Spleen (tissue), 11 donors: Measurements from ENCODE around the gene GNB3. TPM values are rescaled to one million over a fixed set of nuclear protein-coding genes. Genes with fewer than 3 reads are reported as not detected.
"Not testable (repeated sequence)": the region's sequence is repeated elsewhere in the genome, so short reads cannot be mapped to it uniquely, and the experiment has no call there.

ENCODE experiments used
- DNase-seq: peaks from one replicate; pipeline ENCODE4 v3.0.0-alpha.2; 2020
- H3K27ac ChIP-seq, 8 donors: fragments of 200-600 bp; sonication (generic) in 7 of 8; 1 replicate in 4 of 8; 2 replicates in 4 of 8; pipeline versions ENCODE4 v1.5.0 to v1.8.0; 2016 to 2021; ENCODE audit warnings: inconsistent platforms in 4 of 8, mild to moderate bottlenecking in 4 of 8, moderate library complexity in 1 of 8
- H3K27me3 ChIP-seq, 7 donors: fragments of 200-600 bp; sonication (generic) in 6 of 7; replicated peaks in 1 of 7; 1 replicate in 4 of 7; 2 replicates in 3 of 7; pipeline versions ENCODE4 v1.5.0 to v1.8.0; 2016 to 2021; ENCODE audit warnings: inconsistent platforms in 3 of 7, mild to moderate bottlenecking in 1 of 7
- H3K36me3 ChIP-seq, 6 donors: fragments of 200-600 bp; sonication (generic) in 5 of 6; 1 replicate in 4 of 6; 2 replicates in 2 of 6; pipeline versions ENCODE4 v1.5.0 to v1.8.0; 2016 to 2021; ENCODE audit warnings: inconsistent platforms in 2 of 6
- H3K4me1 ChIP-seq, 6 donors: fragments of 200-600 bp; sonication (generic) in 5 of 6; 1 replicate in 3 of 6; 2 replicates in 3 of 6; pipeline versions ENCODE4 v1.5.0 to v1.8.0; 2016 to 2021; ENCODE audit warnings: inconsistent platforms in 3 of 6
- H3K4me3 ChIP-seq, 8 donors: fragments of 200-600 bp; sonication (generic) in 7 of 8; 1 replicate in 4 of 8; 2 replicates in 4 of 8; pipeline versions ENCODE4 v1.5.0 to v1.8.0; 2016 to 2021; ENCODE audit warnings: inconsistent platforms in 4 of 8, mild to moderate bottlenecking in 4 of 8, moderate library complexity in 2 of 8
- H3K9me3 ChIP-seq, 8 donors: fragments of 200-600 bp; sonication (generic) in 7 of 8; 1 replicate in 4 of 8; 2 replicates in 4 of 8; pipeline versions ENCODE4 v1.5.0 to v1.8.0; 2016 to 2021; ENCODE audit warnings: inconsistent platforms in 4 of 8
- CTCF ChIP-seq, 11 experiments: fragments of 200-600 bp in 7 of 11; fragments of 450-650 bp in 4 of 11; sonication (generic) in 4 of 11; IDR thresholded peaks in 8 of 11; conservative IDR thresholded peaks in 3 of 11; 1 replicate in 7 of 11; 2 replicates in 4 of 11; pipeline versions ENCODE4 v1.4.0 to v1.8.0; 2016 to 2021; ENCODE audit warnings: antibody characterized with exemption in 11 of 11, inconsistent platforms in 4 of 11, mild to moderate bottlenecking in 1 of 11
- POLR2A ChIP-seq, 3 donors: fragments of 450-650 bp; IDR thresholded peaks; one replicate each; pipeline ENCODE4 v1.5.1; 2017; ENCODE audit warnings: antibody characterized with exemption in 3 of 3, mild to moderate bottlenecking in 1 of 3
- POLR2AphosphoS5 ChIP-seq, 3 donors: sonication (generic); formaldehyde crosslinking; IDR thresholded peaks; one replicate each; pipeline ENCODE4 v1.5.1; 2017; ENCODE audit warnings: antibody characterized with exemption in 3 of 3
- WGBS, 5 donors: extraction: QIAGEN DNeasy Blood & Tissue Kit in 3 of 5; methylation state at CpG; one replicate each; pipeline versions ENCODE4 v1.1.5 to v1.1.7; 2013 to 2018; 5-methylcytosine and 5-hydroxymethylcytosine counted together
- intact Hi-C: fragments of 100-400 bp; cut with DNase I; formaldehyde crosslinking; loops from one replicate; pipeline ENCODE4 v1.15.0; 2023; ENCODE audit warnings: low total_unique reads
- polyA plus RNA-seq, 3 donors: library from polyadenylated mRNA; stranded (reverse); fragments of 200-250 nt; gene quantifications; one replicate each; pipeline ENCODE4 v1.2.1, GENCODE V29; 2013
- total RNA-seq, 7 donors: library from RNA; depleted of rRNA in 3 of 7; stranded (reverse); fragments of >200 nt in 3 of 7; fragmentation: NEBNext Ultra II Directional in 4 of 7; extraction: Animal tissue kit (Norgen Biotek cat#: 25700) in 4 of 7; gene quantifications; one replicate each; pipeline versions ENCODE4 v1.1.0 to v1.2.1, GENCODE V29; 2016 to 2021
- donor health status: healthy with polysubstance abuse.
- donor health status: DM: no; HTN: no; CAD: no; lungs with moderate emphysema.
- donor health status: DM: no; HTN: no; CAD: no.
- donor health status: Bipolar disorder and iron deficiency.
- donor health status: healthy.
- donor health status: DM: no; HTN: no; CAD: no.
- donor health status: DM: yes; HTN: yes; CAD: no.

The GNB3 gene
- total and polyA plus RNA-seq, 10 donors, result 0.75 to 3.9 (median 1.3) TPM

- TF ChIP-seq CTCF (IDR thresholded peaks at IDR 0.05 in 8 of 11, conservative IDR thresholded peaks at IDR 0.05 in 3 of 11), result no peak
- no peak for TF ChIP-seq POLR2AphosphoS5 (IDR thresholded peaks at IDR 0.05)
- no peak for TF ChIP-seq POLR2A (IDR thresholded peaks at IDR 0.05)
- Histone ChIP-seq H3K4me3 (no peak overlapping the region), H3K27ac (no peak overlapping the region), H3K4me1 (peaks cover 0 to 5% (median 0%) of the 10 kb centered on the region in 6 donors), H3K9me3 (no peaks in the 10 kb centered on the region), H3K36me3 (peaks cover 0 to 39% (median 14%) of the 10 kb centered on the region in 6 donors), H3K27me3 (no peaks in the 10 kb centered on the region)
- DNase-seq, result no peak
- WGBS, 5 donors, result 81 to 91% (median 86%) methylated on average over 22 of the region's 22 CpGs
- intact Hi-C loops, result no loop called here
These were observed 43.8 kb downstream of the GNB3 start for GRCh38 chr12:6884539-6884938.

GRCh38 chr12:6886206-6886999 lies 45.7 kb downstream of the GNB3 start:
- H3K4me1 ChIP-seq, result peaks cover 0 to 15% (median 10%) of the 10 kb centered on the region in 6 donors
- H3K27ac ChIP-seq, H3K9me3 ChIP-seq, H3K4me3 ChIP-seq, H3K27me3 ChIP-seq, intact Hi-C loops, DNase-seq: not testable (repeated sequence)
- peaks cover 0 to 39% (median 14%) of the 10 kb centered on the region in 6 donors for H3K36me3 ChIP-seq
- WGBS, 5 donors, result 63 to 74% (median 74%) methylated on average over 10 to 13 of the region's 15 CpGs

GRCh38 chr12:6887460-6887859 lies 46.7 kb downstream of the GNB3 start:
- H3K36me3 ChIP-seq, result peaks cover 0 to 35% (median 14%) of the 10 kb centered on the region in 6 donors
- no peak for TF ChIP-seq POLR2AphosphoS5 (IDR thresholded peaks at IDR 0.05)
- TF ChIP-seq POLR2A (IDR thresholded peaks at IDR 0.05), result no peak
- no peak for TF ChIP-seq CTCF (IDR thresholded peaks at IDR 0.05 in 8 of 11, conservative IDR thresholded peaks at IDR 0.05 in 3 of 11)
- H3K27ac ChIP-seq, result peak overlapping the region in 1 of 8 donors; percentile 38
- no peak for DNase-seq
- 56 to 79% (median 67%) methylated on average over 8 of the region's 8 CpGs for WGBS, 5 donors
- intact Hi-C loops, result no loop called here
- H3K9me3 ChIP-seq, result no peaks in the 10 kb centered on the region
- H3K4me3 ChIP-seq, result no peak overlapping the region
- H3K4me1 ChIP-seq, result peaks cover 0 to 24% (median 16%) of the 10 kb centered on the region in 6 donors
- no peaks in the 10 kb centered on the region for H3K27me3 ChIP-seq

GRCh38 chr12:6888360-6888759 lies 47.6 kb downstream of the GNB3 start:
- Histone ChIP-seq H3K27me3 (no peaks in the 10 kb centered on the region), H3K36me3 (peaks cover 0 to 26% (median 13%) of the 10 kb centered on the region in 6 donors), H3K9me3 (no peaks in the 10 kb centered on the region), H3K4me3 (no peak overlapping the region), H3K4me1 (peaks cover 0 to 24% (median 16%) of the 10 kb centered on the region in 6 donors), H3K27ac (no peak overlapping the region)
- TF ChIP-seq CTCF (IDR thresholded peaks at IDR 0.05 in 8 of 11, conservative IDR thresholded peaks at IDR 0.05 in 3 of 11) (no peak), POLR2A (IDR thresholded peaks at IDR 0.05) (no peak), POLR2AphosphoS5 (IDR thresholded peaks at IDR 0.05) (no peak)
- intact Hi-C loops, result no loop called here
- DNase-seq, result no peak
- 83 to 92% (median 90%) methylated on average over 2 of the region's 2 CpGs for WGBS, 5 donors

GRCh38 chr12:6888794-6889193 lies 48.1 kb downstream of the GNB3 start:
- WGBS, 5 donors, result 85 to 94% (median 89%) methylated on average over 7 of the region's 7 CpGs
- Histone ChIP-seq H3K36me3 (peaks cover 0 to 22% (median 8%) of the 10 kb centered on the region in 6 donors), H3K4me1 (peaks cover 0 to 24% (median 16%) of the 10 kb centered on the region in 6 donors)
- H3K9me3 ChIP-seq, H3K27ac ChIP-seq, H3K27me3 ChIP-seq, DNase-seq, H3K4me3 ChIP-seq, intact Hi-C loops: not testable (repeated sequence)

- DNase-seq, H3K27me3 ChIP-seq, intact Hi-C loops, H3K9me3 ChIP-seq, H3K36me3 ChIP-seq: not testable (repeated sequence)
- Histone ChIP-seq H3K4me1 (peaks cover 0 to 27% (median 16%) of the 10 kb centered on the region in 6 donors), H3K4me3 (peak overlapping the region in 2 of 8 donors; percentile 46 to 64), H3K27ac (peak overlapping the region; percentile 74 to 96 (median 91))
- 79 to 93% (median 87%) methylated on average over 21 of the region's 21 CpGs for WGBS, 5 donors
These were observed 49.2 kb downstream of the GNB3 start for GRCh38 chr12:6889775-6890573.
